HG03558 (cell line): ENCODE measurements around the gene AADACL3.
"Not testable (repeated sequence)": the region's sequence is repeated elsewhere in the genome, so short reads cannot be mapped to it uniquely, and the experiment has no call there.

Experiments
- ATAC-seq: cut with Tn5 transposase; IDR thresholded peaks from one replicate; pipeline ENCODE4 v1.9.1; 2021; ENCODE audit warnings: moderate number of reproducible peaks; ENCODE audit not compliant: unreplicated experiment; ENCODE audit errors: extremely low read depth

The AADACL3 gene, protein sequence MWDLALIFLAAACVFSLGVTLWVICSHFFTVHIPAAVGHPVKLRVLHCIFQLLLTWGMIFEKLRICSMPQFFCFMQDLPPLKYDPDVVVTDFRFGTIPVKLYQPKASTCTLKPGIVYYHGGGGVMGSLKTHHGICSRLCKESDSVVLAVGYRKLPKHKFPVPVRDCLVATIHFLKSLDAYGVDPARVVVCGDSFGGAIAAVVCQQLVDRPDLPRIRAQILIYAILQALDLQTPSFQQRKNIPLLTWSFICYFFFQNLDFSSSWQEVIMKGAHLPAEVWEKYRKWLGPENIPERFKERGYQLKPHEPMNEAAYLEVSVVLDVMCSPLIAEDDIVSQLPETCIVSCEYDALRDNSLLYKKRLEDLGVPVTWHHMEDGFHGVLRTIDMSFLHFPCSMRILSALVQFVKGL

DNA sequence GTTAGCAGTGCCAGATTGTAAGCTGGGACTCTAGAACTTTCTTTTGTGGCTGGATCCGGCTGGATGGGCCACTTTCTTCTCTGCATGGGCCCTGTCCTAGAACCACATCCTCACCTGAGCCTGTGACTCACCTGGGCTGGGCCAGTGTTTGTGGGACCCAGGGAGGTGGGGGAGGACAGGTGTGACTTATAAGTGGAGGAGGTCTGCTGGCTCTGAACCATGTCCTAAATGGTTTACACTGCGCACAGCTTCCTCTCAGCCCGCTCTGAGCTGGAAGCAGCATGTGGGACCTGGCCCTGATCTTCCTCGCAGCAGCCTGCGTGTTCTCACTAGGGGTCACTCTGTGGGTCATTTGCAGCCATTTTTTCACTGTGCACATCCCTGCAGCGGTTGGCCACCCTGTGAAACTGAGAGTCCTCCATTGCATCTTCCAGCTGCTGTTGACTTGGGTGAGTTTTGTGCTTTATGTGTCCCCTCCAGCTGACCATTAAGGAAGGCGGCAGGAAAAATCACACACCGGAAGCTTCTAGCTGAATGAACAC is at the start of gene AADACL3:
Gene AADACL3, plus strand, starts transcription at position 215 of the 542 bp plus-strand sequence. Its CDS starts 67 bp downstream, at position 282.
- ATAC-seq: no peak

GRCh38 chr1:12666141-12666735 is 49.7 kb upstream of the AADACL3 start:
- ATAC-seq: no peak

- no peak for ATAC-seq
These were observed 46.3 kb upstream of the AADACL3 start for GRCh38 chr1:12669529-12670068.

GRCh38 chr1:12674358-12674757 is 41.6 kb upstream of the AADACL3 start:
- ATAC-seq: no peak

GRCh38 chr1:12676122-12676521 is 39.8 kb upstream of the AADACL3 start:
- ATAC-seq: not testable (repeated sequence)

DNA sequence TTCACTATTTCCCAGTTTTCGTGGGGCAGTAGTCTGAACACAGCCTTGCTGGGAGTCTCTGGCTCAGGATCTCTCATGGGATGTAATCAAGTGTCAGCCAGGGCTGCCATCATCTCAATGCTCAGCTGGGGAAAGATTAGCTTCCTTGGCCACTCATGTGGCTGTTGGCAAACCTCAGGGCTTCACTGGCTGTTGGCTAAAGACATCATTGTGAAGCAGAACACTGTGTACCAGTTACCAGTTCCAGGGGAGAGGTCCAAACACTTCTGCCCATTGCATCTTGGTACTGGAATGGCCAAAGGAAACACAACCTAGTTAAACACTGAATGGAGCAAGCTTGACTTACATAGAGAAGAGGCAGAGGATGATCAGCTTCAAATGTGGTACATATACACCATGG is 38.3 kb upstream of the AADACL3 start:
- ATAC-seq: no peak

DNA sequence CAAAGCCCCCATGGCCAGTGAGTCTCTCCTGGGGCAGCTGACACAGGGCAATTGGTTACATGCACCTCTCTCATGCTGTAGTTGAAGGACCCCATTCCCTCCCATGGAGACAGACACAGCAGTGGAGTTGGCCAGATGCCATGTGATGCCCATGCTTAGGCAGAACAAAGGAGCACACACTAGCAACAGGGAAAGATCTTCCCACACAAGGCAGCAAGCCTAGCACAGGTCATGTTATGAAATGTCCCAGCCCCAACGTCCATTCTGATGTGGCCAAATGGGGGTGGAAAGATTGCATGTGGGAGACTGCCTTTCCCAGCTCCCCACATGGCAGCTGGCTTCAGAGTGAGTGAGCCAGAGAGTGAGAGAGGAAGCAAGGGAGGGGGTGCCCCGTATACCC is 37.6 kb upstream of the AADACL3 start:
- no peak for ATAC-seq

DNA sequence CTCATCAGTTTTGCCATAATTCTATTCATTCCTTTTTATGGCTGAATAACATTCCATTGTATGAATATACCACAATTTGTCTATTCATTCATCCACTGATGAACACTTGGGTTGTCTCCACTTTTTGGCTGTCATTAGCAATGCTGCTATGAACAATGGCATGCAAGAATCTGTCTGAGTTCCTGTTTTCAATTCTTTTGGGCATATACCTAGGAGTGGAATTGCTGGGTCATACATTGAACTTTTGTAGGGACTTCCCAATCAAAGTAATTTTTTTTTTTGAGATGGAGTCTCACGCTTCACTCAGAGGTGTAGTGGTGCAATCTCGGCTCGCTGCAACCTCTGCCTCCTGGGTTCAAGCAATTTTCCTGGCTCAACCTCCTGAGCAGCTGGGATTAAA is 37.1 kb upstream of the AADACL3 start:
- no peak for ATAC-seq

DNA sequence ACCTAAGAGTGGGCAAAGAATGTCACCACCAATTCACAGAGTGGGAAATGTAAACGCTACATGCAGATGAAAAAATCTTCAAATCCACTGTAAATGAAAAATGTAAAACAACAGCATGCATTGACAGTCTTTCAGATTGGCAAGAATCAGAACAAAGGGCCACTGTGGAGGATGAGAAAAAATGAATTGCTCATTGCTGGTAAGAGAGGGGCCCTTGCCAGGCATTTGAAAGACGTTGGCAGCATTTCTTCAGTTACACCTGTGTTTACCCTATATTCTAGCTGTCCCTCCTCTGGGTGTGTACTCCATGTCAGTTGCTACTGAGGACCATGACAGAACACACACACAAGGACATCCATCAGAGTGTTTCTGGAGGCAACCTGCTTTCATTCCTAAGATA is 25.8 kb upstream of the AADACL3 start:
- no peak for ATAC-seq

DNA sequence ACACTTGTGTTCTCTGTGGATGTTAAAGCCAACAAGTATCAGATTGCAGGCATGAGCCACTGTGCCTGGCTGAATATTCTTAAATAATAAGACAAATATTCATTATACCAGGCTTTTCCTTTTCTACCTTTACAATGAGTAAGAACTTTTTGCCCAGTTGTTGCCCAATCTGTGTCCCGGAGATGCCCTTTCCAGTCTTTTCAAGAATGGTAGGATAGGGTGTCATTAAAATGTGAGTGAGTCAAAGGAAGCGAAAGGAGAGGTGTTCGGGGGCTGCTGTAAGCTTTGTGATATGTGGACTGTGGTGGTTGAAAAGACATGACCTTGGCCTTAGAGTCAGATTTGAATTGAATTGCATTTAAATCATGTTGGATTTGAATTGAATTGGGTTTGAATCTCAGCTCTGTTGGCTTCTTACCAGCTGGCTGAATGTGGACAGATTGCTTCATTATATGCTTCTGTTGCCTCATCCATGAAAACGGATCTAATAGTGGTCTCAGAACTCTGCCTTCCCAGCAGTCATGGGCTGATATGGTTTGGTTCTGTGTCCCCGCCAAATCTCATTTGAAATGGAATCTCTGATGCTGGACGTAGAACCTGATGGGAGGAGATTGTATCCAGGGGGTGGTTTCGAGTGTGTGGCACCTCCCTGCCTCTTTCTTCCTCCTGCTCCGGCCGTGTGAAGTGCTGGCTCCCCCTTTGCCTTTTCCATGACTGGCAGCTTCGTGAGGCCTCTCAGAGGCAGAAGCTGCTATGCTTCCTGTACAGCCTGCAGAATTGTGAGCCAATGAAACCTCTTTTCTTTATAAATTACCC is 22.7 kb upstream of the AADACL3 start:
- ATAC-seq: no peak

- no peak for ATAC-seq
These were observed 19.3 kb upstream of the AADACL3 start for GRCh38 chr1:12696658-12697057.

DNA sequence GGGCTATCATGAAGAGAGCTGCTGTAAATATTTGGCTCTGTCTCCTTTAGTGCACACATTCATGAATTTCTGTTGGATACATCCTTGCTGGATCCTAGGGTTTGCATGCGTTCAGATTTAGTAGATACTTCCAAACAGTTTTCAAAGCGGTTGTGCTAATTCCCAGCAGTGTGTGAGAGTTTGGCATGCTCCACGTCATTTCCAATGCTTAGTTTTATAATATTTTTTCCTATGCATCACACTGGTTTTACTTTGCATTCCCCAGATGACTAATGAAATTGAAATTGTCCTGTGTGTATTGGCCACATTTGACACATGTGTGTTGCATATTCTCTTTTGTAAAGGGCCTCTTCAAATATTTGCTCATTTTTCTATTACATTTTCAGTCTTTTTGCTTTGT is 18.5 kb upstream of the AADACL3 start:
- no peak for ATAC-seq

DNA sequence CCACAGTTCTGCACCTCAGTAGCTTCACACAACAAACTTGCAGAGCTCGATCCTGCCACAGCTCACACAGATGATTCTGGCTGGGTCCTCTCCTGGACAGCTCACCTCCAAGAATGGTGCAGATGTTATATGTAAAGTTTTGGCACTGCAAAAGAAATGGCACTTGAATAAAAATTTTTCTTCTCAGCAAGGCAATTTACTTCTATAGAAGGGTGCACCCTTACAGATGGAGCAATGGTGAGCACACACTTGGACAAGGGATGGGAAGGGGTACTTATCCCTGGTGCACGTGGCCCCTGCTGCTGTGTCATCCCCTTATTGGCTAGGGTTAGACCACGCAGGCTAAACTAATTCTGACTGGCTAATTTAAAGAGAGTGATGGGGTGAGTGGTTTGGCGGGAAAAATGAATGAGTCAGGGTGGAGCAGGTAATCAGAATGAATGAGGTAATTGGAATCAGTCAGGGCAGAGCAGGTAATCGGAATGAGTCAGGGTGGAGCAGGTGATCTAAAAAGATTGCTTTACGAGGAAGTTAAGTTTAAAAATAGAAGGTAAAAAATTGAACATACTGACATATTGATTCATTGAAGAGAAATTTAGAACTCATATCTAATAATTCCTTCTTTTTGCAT is 12.0 kb upstream of the AADACL3 start:
- no peak for ATAC-seq

DNA sequence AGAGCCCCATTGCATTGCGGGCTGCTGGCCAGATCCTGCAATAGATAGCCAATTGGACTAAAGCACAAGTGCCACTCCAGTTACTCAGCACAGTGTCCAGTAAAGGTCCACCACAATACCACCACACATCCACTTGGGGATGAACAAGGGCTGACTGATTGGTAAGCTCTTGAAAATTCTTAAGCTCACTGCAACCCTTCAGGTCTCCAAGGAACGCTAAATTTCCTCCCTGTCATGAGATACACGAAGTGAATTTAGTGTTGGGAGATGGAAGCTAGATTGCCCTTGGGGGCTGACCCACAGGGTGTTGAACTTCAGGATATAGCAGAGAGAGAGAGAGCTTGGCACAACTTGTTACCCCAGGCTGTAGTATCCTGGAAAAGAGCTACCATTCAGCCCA is 9.8 kb upstream of the AADACL3 start:
- no peak for ATAC-seq

GRCh38 chr1:12708396-12709090 is 7.4 kb upstream of the AADACL3 start:
- ATAC-seq: no peak

DNA sequence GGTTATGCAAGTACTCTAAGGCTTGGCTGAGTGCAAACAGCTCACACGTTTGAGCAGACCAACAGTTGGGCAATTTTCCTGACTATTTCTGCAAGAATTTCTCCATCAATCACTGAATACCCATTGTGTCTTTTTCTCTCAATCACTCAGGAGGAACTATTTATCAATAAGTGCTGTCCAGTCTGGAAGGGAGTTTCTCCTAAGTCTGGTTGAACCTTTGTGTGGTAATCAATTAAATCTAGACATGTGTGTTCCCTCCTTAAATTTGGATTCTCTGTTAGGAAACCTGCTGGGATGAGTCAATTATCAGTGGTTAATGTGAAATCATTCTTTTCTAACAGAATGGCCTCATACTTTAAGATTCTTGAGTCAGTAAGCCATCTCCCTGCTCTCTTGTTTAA is 6.8 kb upstream of the AADACL3 start:
- ATAC-seq: no peak

GRCh38 chr1:12709696-12710095 is 6.2 kb upstream of the AADACL3 start:
- no peak for ATAC-seq

DNA sequence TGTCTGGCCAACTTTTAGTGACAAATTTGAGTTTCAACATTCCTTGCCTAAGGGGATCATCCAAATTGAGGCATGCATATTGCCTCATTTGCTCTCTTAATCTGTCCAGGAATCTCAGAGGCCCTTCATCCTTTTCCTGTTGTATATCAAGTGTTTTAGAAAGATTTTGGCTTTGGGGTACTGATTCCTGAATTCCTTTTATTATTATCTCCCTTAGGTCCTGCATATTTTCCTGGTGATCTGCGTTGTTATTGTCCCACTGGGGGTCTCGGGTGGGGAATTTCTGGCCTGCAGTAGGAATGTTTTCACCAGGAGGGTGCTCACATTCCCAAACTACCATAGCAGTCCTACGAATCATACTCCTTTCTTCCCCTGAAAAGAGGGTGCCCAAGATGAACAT is 4.4 kb upstream of the AADACL3 start:
- no peak for ATAC-seq

DNA sequence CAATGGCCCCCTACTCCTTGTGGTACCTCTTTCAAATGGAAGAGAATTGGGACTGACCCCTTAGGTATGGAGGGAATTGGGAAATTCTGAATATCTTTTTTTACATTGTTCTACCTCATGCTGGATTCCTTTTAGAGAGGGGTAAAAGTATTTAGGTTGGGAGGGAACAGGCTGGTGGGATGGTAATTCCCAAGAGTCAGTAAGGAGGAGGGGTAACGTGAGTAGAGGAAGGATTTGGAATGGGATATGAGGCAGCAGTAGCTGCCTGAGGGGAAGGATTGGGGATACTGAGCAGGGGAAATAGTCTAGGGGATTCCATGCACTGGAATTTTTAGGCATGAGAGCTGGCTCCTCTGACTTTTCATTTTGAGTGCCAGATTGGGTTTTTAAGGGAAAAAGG is 3.8 kb upstream of the AADACL3 start:
- no peak for ATAC-seq

DNA sequence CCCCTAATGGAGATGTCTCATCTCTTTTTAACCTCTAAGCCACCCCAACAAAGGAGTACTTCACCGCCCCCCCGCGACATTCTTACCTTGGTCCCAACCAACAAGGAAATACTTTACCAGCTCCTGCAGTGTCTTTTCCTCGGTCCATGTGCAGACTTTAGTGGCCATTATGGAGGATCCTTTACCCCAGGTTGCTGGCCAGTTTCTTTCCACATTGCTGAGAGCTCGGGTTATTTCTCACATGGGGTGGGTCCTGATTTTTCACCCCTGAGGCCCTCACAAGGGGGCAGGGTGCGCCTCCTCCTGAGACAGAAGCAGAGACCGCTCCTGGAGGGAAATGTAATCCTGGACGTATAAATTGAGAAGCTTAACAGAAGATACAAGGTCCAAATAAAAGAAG is 3.0 kb upstream of the AADACL3 start:
- no peak for ATAC-seq
